ENCODE results near the gene NAGPA. TPM values are rescaled to one million over a fixed set of nuclear protein-coding genes. Genes with fewer than 3 reads are reported as not detected.
A peak's percentile ranks its signal among the peaks of the same experiment; 100 is the strongest.

NAGPA gene
- total and polyA plus RNA-seq, 2 of the 13 experiments (the other 11 are each of a cell fraction or from before 2014, with no cell fraction given): 27.1 to 60.3 TPM

- 0 out of 2 replicates have a peak, but pooled peaks have one; percentile 14 for TF ChIP-seq CREM (IDR thresholded peaks at IDR 0.05)
- no peak for TF ChIP-seq CREM (CRISPR knock-in tag; IDR thresholded peaks at IDR 0.05)
- TF ChIP-seq GATAD1 (CRISPR knock-in tag; IDR thresholded peaks at IDR 0.05): 0 out of 2 replicates have a peak, but pooled peaks have one; percentile 18
- TF ChIP-seq ZNF335 (CRISPR knock-in tag; IDR thresholded peaks at IDR 0.05): 0 out of 2 replicates have a peak, but pooled peaks have one; percentile 23
- TF ChIP-seq PRPF4 (IDR thresholded peaks at IDR 0.05; ENCODE audit: low read depth, low read length, poor library complexity, severe bottlenecking): no peak
- TF ChIP-seq TGIF2 (CRISPR knock-in tag; IDR thresholded peaks at IDR 0.05): peak; percentile 42; the same call in 1 of the 2 replicates
- 0 out of 2 replicates have a peak, but pooled peaks have one; percentile 25 for TF ChIP-seq ARID5B (CRISPR knock-in tag; IDR thresholded peaks at IDR 0.05)
- 0 out of 2 replicates have a peak, but pooled peaks have one; percentile 67 for TF ChIP-seq RELA (CRISPR knock-in tag; IDR thresholded peaks at IDR 0.05)
- no peak for TF ChIP-seq TRIM22 (IDR thresholded peaks at IDR 0.05)
- no peak for TF ChIP-seq NR0B2 (CRISPR knock-in tag; IDR thresholded peaks at IDR 0.05)
- TF ChIP-seq ZNF274 (CRISPR knock-in tag; IDR thresholded peaks at IDR 0.05): no peak
- peak; percentile 71; the same call in 1 of the 2 replicates for TF ChIP-seq HIVEP1 (CRISPR knock-in tag; IDR thresholded peaks at IDR 0.05)
- TF ChIP-seq SALL1 (CRISPR knock-in tag; IDR thresholded peaks at IDR 0.05): peak; percentile 38; the same call in 1 of the 2 replicates
- TF ChIP-seq TARDBP (CRISPR knock-in tag; IDR thresholded peaks at IDR 0.05): peak; percentile 88
- TF ChIP-seq CBX1 (IDR thresholded peaks at IDR 0.05; ENCODE audit: low read depth): peak; percentile 34
- TF ChIP-seq ZNF451 (CRISPR knock-in tag; IDR thresholded peaks at IDR 0.05): no peak
- no peak for TF ChIP-seq CSRNP2 (CRISPR knock-in tag; conservative IDR thresholded peaks at IDR 0.05; ENCODE audit: low read depth)
- 0 out of 2 replicates have a peak, but pooled peaks have one; percentile 24 for TF ChIP-seq ZNF354B (CRISPR knock-in tag; IDR thresholded peaks at IDR 0.05)
- TF ChIP-seq SETDB1 (CRISPR knock-in tag; IDR thresholded peaks at IDR 0.05; ENCODE audit: borderline replicate concordance): no peak
- TF ChIP-seq REL (CRISPR knock-in tag; conservative IDR thresholded peaks at IDR 0.05): 0 out of 2 replicates have a peak, but pooled peaks have one; percentile 7
- TF ChIP-seq THYN1 (CRISPR knock-in tag; IDR thresholded peaks at IDR 0.05; ENCODE audit: borderline replicate concordance, low read depth): 0 out of 2 replicates have a peak, but pooled peaks have one; percentile 74
- TF ChIP-seq ZSCAN25 (CRISPR knock-in tag; IDR thresholded peaks at IDR 0.05): peak; percentile 98
- no peak for TF ChIP-seq TRIM24 (CRISPR knock-in tag; IDR thresholded peaks at IDR 0.05)
These were observed 2.8 kb upstream of the NAGPA start (continued) for GRCh38 chr16:5036228-5037156.

All from HepG2 (cell line).